ENCODE results near the gene NBPF6.

DNA sequence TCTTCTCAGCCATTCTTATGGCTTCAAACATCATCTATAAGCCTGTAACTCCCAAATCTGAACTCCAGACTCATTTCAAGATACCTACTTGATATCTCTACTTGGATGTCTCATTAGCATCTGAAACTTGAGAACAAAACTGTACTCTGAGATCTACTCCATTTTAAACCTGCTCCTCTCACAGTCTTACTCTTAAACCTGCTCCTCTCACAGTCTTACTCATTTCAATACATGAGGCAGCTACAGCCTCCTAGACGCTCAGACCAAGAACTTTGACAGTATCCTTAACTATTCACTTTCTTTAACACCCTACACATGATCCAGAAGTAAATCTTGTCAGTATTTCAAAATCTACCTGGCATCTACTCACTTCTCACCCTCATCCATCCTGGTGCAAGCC is 54.3 kb downstream of the NBPF6 start:
- TF ChIP-seq EZH2 (IDR thresholded peaks at IDR 0.05) (no peak), POLR2AphosphoS5 (IDR thresholded peaks at IDR 0.05; ENCODE audit: borderline replicate concordance, low read depth, low read length) (no peak)
